MCF 10A (cell line): Measurements from ENCODE around the gene CAMP. TPM values are rescaled to one million over a fixed set of nuclear protein-coding genes. Genes with fewer than 3 reads are reported as not detected.
"Not testable (repeated sequence)": the region's sequence is repeated elsewhere in the genome, so short reads cannot be mapped to it uniquely, and the experiment has no call there.

Experiments used
- BruUV-seq: library from RNA; stranded (reverse); fragments of 400-500 nt; replicated peaks from 2 replicates; lab custom pipeline; 2021; lab: Mats Ljungman, UMichigan
- CTCF ChIA-PET: fragments of 300-600 bp; sonication (Branson Sonifier 250); formaldehyde crosslinking; extraction: SDS; loops from one replicate; lab custom pipeline; 2021; ENCODE audit warnings: antibody characterized with exemption, inconsistent platforms; lab: Yijun Ruan, JAX
- POLR2A ChIA-PET: fragments of 300-600, 350-650 bp; sonication (Branson Sonifier 250); formaldehyde crosslinking; extraction: SDS; loops from one replicate; lab custom pipeline; 2020; ENCODE audit warnings: antibody characterized with exemption, inconsistent platforms; lab: Yijun Ruan, JAX
- DNase-seq: peaks from one replicate; pipeline ENCODE4 v3.0.0-alpha.2; 2018; ENCODE audit not compliant: unreplicated experiment
- H3K27ac Mint-ChIP-seq: one replicate; pipeline ENCODE4 v1.8.0; 2022; ENCODE audit warnings: mild to moderate bottlenecking, low read depth, mixed read lengths; ENCODE audit not compliant: unreplicated experiment
- H3K27me3 Mint-ChIP-seq: one replicate; pipeline ENCODE4 v1.8.0; 2022; ENCODE audit warnings: mixed read lengths; ENCODE audit not compliant: insufficient read depth, unreplicated experiment
- H3K36me3 Mint-ChIP-seq: one replicate; pipeline ENCODE4 v1.8.0; 2022; ENCODE audit warnings: mild to moderate bottlenecking, moderate library complexity, mixed read lengths; ENCODE audit not compliant: insufficient read depth, unreplicated experiment
- H3K4me1 Mint-ChIP-seq: one replicate; pipeline ENCODE4 v1.8.0; 2022; ENCODE audit warnings: mixed read lengths; ENCODE audit not compliant: insufficient read depth, unreplicated experiment
- H3K4me3 Mint-ChIP-seq: one replicate; pipeline ENCODE4 v1.8.0; 2022; ENCODE audit warnings: mild to moderate bottlenecking, moderate library complexity, mixed read lengths; ENCODE audit not compliant: unreplicated experiment
- H3K9me3 Mint-ChIP-seq: one replicate; pipeline ENCODE4 v1.8.0; 2022; ENCODE audit warnings: mixed read lengths; ENCODE audit not compliant: unreplicated experiment
- intact Hi-C: fragments of 100-400 bp; cut with micrococcal nuclease; formaldehyde crosslinking; loops from 2 replicates; pipeline ENCODE4 v1.14.1; 2022
- total RNA-seq: library from RNA; stranded (reverse); gene quantifications from 2 replicates; pipeline ENCODE4 v1.2.3, GENCODE V29; 2022
- TF ChIP-seq, protein P1 (sequence below): fragments of 200-600 bp; IDR thresholded peaks from one replicate; pipeline ENCODE4 v1.8.0; 2022; ENCODE audit warnings: antibody characterized with exemption, mild to moderate bottlenecking; ENCODE audit not compliant: unreplicated experiment

Gene CAMP
- total RNA-seq, 1 experiment from 2014 or later: 0.72 TPM

DNA sequence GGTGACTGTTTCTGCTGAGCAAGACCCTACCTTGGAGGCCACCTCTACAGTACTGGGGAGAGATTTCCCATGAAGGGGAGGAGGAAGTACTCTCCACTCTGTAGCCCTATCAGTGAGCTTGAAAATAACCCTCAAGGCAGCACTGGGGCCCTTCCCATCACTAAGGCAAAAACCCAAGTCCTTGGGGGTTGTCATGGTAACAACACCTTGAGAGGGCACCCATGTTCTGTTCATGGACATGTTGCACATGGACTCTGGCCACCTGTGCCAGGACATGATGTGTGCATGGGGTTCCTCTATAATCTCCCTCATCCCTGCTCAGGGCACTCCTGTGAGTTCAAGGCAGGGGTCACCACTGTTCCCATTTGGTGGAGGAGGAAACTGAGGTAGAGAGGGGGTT, 24.2 kb upstream of the CAMP start:
- no peak overlapping the region for H3K4me3 Mint-ChIP-seq
- no TSS peak for BruUV-seq
- no peak overlapping the region for H3K27ac Mint-ChIP-seq
- TF ChIP-seq, protein P1, sequence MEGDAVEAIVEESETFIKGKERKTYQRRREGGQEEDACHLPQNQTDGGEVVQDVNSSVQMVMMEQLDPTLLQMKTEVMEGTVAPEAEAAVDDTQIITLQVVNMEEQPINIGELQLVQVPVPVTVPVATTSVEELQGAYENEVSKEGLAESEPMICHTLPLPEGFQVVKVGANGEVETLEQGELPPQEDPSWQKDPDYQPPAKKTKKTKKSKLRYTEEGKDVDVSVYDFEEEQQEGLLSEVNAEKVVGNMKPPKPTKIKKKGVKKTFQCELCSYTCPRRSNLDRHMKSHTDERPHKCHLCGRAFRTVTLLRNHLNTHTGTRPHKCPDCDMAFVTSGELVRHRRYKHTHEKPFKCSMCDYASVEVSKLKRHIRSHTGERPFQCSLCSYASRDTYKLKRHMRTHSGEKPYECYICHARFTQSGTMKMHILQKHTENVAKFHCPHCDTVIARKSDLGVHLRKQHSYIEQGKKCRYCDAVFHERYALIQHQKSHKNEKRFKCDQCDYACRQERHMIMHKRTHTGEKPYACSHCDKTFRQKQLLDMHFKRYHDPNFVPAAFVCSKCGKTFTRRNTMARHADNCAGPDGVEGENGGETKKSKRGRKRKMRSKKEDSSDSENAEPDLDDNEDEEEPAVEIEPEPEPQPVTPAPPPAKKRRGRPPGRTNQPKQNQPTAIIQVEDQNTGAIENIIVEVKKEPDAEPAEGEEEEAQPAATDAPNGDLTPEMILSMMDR: no peak
- no peaks in the 10 kb centered on the region for H3K36me3 Mint-ChIP-seq
- H3K9me3 Mint-ChIP-seq: no peaks in the 10 kb centered on the region
- H3K27me3 Mint-ChIP-seq: no peaks in the 10 kb centered on the region
- ChIA-PET CTCF (interaction anchor here (0.6 to 2.3 kb wide), 7 partner anchors 32 to 532 kb away, joined by 3 to 10 read pairs (median 3); no protein-coding TSS in a partner anchor), POLR2A (no interaction called here)
- DNase-seq: no peak
- intact Hi-C loops: no loop called here
- no peaks in the 10 kb centered on the region for H3K4me1 Mint-ChIP-seq

DNA sequence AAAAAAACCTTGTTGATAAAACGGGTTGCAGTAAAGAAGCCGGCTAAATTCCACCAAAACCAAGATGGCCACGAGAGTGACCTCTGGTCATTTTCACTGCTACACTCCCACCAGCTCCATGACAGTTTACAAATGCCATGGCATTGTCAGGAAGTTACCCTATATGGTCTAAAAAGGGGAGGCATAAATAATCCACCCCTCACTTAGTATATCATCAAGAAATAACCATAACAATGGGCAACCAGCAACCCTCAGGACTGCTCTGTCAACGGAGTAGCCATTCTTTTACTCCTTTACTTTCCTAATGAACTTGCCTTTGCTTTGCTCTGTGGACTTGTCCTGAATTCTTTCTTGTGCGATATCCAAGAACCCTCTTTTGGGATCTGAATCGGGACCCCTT, 20.7 kb upstream of the CAMP start:
- H3K4me3 Mint-ChIP-seq: no peak overlapping the region
- POLR2A ChIA-PET: no interaction called here
- intact Hi-C loops: no loop called here

DNA sequence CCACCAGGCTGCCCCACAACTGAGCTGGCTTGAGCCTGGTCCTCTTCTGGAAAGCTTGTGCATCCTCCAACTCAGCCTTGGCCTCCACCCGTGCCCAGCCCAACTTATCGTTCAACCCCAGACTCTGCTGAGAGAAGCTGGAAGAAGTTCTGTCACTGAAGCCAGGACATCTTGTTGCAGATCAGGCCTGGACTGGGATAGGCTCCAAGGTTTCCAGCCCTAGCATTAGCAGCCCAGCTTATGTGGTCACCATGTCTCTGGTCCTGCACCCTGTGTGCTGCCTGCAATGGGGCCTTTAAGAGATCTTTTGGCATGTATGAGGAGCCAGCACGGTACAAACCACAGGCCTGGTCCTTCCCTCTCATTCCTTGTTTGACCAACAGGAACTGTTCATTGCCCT, 15.2 kb upstream of the CAMP start:
- ChIA-PET POLR2A (no interaction called here), CTCF (interaction anchor here (1.1 kb wide), 1 partner anchor 44 kb away, joined by 3 read pairs; no protein-coding TSS in a partner anchor)
- no peak overlapping the region for H3K27ac Mint-ChIP-seq
- no peaks in the 10 kb centered on the region for H3K36me3 Mint-ChIP-seq
- DNase-seq: no peak
- no peaks in the 10 kb centered on the region for H3K27me3 Mint-ChIP-seq
- TF ChIP-seq, protein P1: no peak
- H3K4me3 Mint-ChIP-seq: no peak overlapping the region
- no TSS peak for BruUV-seq
- no peaks in the 10 kb centered on the region for H3K4me1 Mint-ChIP-seq
- intact Hi-C loops: no loop called here
- H3K9me3 Mint-ChIP-seq: no peaks in the 10 kb centered on the region

More for the DNA sequence above, 20.7 kb upstream of the CAMP start:
- H3K9me3 Mint-ChIP-seq: no peaks in the 10 kb centered on the region
- no peaks in the 10 kb centered on the region for H3K36me3 Mint-ChIP-seq
- TF ChIP-seq, protein P1: no peak
- CTCF ChIA-PET: no interaction called here
- no TSS peak for BruUV-seq
- H3K4me1 Mint-ChIP-seq: no peaks in the 10 kb centered on the region
- no peak for DNase-seq
- H3K27me3 Mint-ChIP-seq: no peaks in the 10 kb centered on the region
- no peak overlapping the region for H3K27ac Mint-ChIP-seq

DNA sequence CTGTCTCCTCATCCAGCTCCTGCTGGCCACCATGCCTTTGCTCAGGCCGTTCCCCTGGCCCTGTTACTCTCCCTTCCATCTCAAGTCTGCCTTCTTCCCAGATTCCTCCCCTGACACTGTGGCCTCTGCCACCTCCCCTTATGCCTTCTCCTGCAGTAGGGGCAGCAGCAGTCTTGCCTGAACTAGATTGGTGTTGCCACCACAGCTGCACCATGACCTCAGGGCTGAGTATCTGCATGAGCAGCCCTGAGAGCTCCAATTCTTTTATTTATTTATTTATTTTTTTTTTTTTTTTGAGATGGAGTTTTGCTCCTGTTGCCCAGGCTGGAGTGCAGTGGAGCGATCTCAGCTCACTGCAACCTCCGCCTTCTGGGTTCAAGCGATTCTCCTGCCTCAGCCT, 13.8 kb upstream of the CAMP start:
- Mint-ChIP-seq H3K4me1 (no peaks in the 10 kb centered on the region), H3K4me3 (no peak overlapping the region), H3K27me3 (no peaks in the 10 kb centered on the region), H3K27ac (no peak overlapping the region), H3K36me3 (no peaks in the 10 kb centered on the region), H3K9me3 (no peaks in the 10 kb centered on the region)
- BruUV-seq: no TSS peak
- TF ChIP-seq, protein P1: no peak
- DNase-seq: no peak
- intact Hi-C loops: no loop called here
- ChIA-PET POLR2A (no interaction called here), CTCF (interaction anchor here (0.7 kb wide), 1 partner anchor 193 kb away, joined by 3 read pairs; no protein-coding TSS in a partner anchor)

DNA sequence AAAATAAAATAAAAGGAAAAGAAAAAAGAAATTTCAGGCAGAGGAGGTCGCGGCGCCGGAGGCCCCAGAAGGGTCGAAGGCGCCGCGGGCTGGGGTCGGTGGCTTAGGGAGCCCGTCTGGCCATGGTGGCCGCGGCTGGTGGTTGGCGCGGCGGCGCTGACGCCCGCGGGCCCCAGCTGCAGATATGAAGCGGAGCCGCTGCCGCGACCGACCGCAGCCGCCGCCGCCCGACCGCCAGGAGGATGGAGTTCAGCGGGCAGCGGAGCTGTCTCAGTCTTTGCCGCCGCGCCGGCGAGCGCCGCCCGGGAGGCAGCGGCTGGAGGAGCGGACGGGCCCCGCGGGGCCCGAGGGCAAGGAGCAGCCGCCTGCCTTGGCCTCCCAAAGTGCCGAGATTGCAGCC, 12.8 kb upstream of the CAMP start:
- CTCF ChIA-PET, intact Hi-C loops, POLR2A ChIA-PET: not testable (repeated sequence)

DNA sequence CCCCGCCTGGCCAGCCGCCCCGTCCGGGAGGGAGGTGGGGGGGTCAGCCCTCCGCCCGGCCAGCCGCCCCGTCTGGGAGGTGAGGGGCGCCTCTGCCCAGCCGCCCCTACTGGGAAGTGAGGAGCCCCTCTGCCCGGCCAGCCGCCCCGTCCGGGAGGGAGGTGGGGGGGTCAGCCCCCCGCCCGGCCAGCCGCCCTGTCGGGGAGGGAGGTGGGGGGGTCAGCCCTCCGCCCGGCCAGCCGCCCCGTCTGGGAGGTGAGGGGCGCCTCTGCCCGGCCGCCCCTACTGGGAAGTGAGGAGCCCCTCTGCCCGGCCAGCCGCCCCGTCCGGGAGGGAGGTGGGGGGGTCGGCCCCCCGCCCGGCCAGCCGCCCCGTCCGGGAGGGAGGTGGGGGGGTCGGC, 11.5 kb upstream of the CAMP start:
- intact Hi-C loops, BruUV-seq, H3K9me3 Mint-ChIP-seq, H3K36me3 Mint-ChIP-seq, H3K4me1 Mint-ChIP-seq, CTCF ChIA-PET, DNase-seq, H3K27me3 Mint-ChIP-seq, H3K27ac Mint-ChIP-seq, H3K4me3 Mint-ChIP-seq, POLR2A ChIA-PET: not testable (repeated sequence)

More for the DNA sequence above, 12.8 kb upstream of the CAMP start:
- not testable (repeated sequence) for H3K36me3 Mint-ChIP-seq, DNase-seq, H3K4me1 Mint-ChIP-seq, H3K4me3 Mint-ChIP-seq, H3K27ac Mint-ChIP-seq, BruUV-seq, H3K9me3 Mint-ChIP-seq, H3K27me3 Mint-ChIP-seq
